Measurements from ENCODE around the gene CRIP1. TPM values are rescaled to one million over a fixed set of nuclear protein-coding genes. Genes with fewer than 3 reads are reported as not detected.

Gene CRIP1
- total and polyA plus RNA-seq, 10 of the 15 experiments (the other 5 are each of a cell fraction or from before 2014, with no cell fraction given) = 66.8 to 259 (median 154) TPM

DNA sequence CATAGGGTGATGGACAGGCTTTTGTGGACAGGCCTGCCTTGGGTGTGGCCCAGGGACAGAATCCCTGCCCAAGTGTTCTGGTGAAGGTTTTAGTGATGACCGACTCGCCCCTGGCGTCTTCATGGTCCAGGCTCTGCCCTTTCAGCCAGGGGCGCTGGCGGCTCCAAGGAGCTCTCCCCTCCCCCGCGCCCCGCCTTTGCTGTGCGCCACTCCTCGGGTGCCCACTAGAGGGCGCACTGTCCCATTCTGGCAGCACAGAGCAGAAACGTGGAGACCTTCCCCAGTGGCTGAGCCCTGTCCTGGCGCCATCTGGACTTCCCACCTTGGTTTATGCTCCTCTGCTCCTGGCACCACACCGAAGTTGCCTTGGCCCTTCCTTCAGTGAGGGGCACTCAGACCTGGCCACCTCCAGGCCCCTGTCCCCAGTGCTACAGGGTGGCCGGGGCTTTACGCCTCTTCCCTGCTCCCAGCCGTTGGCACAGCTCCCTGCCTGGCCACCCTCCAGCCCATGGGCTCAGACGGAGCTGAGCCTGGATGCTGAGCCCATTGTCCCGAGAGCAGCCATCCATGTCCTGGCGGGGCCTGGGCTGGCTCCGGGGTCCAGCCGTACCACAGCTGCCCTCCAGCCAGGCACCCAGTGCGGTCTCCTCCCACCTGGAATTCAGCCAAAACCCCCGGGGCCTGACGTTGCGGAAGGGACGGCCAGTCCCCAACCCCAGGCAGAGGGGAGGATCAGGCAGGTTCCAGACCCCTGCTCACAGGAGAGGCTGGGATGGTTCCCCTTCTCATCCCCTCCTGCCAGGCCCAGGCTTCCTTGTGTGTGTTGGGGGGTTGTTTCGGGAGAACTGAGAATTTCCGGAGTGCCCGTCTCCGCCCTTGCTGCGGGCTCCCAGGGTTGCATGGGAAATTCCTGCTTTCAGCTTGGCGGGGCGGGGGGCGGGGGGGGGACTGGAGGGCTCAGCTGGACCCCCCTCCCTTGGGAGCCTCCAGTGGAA, 5.6 kb upstream of the CRIP1 start (continued):
- TF ChIP-seq ESRRA (IDR thresholded peaks at IDR 0.05; ENCODE audit: low read length) (no peak), NR2F1 (conservative IDR thresholded peaks at IDR 0.05) (peak; percentile 44), LARP7 (IDR thresholded peaks at IDR 0.05) (peak; percentile 86), TARDBP (IDR thresholded peaks at IDR 0.05; ENCODE audit: borderline replicate concordance) (no peak), ZNF217 (IDR thresholded peaks at IDR 0.05) (peak; percentile 37; the same call in 1 of the 2 replicates), CBX5 (IDR thresholded peaks at IDR 0.05; ENCODE audit: low read depth) (peak; percentile 85; the same call in 1 of the 2 replicates), CBX3 (IDR thresholded peaks at IDR 0.05; ENCODE audit: borderline replicate concordance, low read depth) (no peak), SRF (IDR thresholded peaks at IDR 0.05; ENCODE audit: low read depth in 2 of 2, low read length in 2 of 2) (no peak), ATF7 (IDR thresholded peaks at IDR 0.05; ENCODE audit: low read depth) (no peak), ZBED1 (IDR thresholded peaks at IDR 0.05; ENCODE audit: borderline replicate concordance) (no peak), NR2C2 (IDR thresholded peaks at IDR 0.05; ENCODE audit: borderline replicate concordance, control insufficient read depth, insufficient read length, low read depth) (no peak), SP1 (IDR thresholded peaks at IDR 0.05; ENCODE audit: low read depth, low read length) (peak; percentile 58), SMAD1 (IDR thresholded peaks at IDR 0.05; ENCODE audit: low read depth, partially characterized antibody) (peak; percentile 59), NFYA (IDR thresholded peaks at IDR 0.05; ENCODE audit: borderline replicate concordance, low read depth, low read length) (no peak), SMARCA5 (IDR thresholded peaks at IDR 0.05) (peak; percentile 94; the same call in 1 of the 2 replicates), SMC3 (IDR thresholded peaks at IDR 0.05; ENCODE audit: borderline replicate concordance, low read length) (peak; percentile 76), ASH2L (IDR thresholded peaks at IDR 0.05; ENCODE audit: borderline replicate concordance, low read depth) (no peak), RBBP5 (conservative IDR thresholded peaks at IDR 0.05) (no peak), FOS (IDR thresholded peaks at IDR 0.05; ENCODE audit: borderline replicate concordance, extremely low read depth, insufficient read length) (no peak), KAT2A (conservative IDR thresholded peaks at IDR 0.05; ENCODE audit: control insufficient read depth, low read depth, low read length) (no peak), EED (IDR thresholded peaks at IDR 0.05; ENCODE audit: low read depth) (peak; percentile 27; the same call in 1 of the 2 replicates), SPI1 (IDR thresholded peaks at IDR 0.05; ENCODE audit: borderline replicate concordance, insufficient read depth, low read depth, low read length) (no peak), ZSCAN29 (IDR thresholded peaks at IDR 0.05) (peak; percentile 75; the same call in 1 of the 2 replicates), SREBF1 (IDR thresholded peaks at IDR 0.05; ENCODE audit: low read length) (no peak)
- TF ChIP-seq, protein P1, sequence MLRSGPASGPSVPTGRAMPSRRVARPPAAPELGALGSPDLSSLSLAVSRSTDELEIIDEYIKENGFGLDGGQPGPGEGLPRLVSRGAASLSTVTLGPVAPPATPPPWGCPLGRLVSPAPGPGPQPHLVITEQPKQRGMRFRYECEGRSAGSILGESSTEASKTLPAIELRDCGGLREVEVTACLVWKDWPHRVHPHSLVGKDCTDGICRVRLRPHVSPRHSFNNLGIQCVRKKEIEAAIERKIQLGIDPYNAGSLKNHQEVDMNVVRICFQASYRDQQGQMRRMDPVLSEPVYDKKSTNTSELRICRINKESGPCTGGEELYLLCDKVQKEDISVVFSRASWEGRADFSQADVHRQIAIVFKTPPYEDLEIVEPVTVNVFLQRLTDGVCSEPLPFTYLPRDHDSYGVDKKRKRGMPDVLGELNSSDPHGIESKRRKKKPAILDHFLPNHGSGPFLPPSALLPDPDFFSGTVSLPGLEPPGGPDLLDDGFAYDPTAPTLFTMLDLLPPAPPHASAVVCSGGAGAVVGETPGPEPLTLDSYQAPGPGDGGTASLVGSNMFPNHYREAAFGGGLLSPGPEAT (IDR thresholded peaks at IDR 0.05; ENCODE audit: low read depth) = peak; percentile 67; the same call in 1 of the 2 replicates
- TF ChIP-seq, protein P2, sequence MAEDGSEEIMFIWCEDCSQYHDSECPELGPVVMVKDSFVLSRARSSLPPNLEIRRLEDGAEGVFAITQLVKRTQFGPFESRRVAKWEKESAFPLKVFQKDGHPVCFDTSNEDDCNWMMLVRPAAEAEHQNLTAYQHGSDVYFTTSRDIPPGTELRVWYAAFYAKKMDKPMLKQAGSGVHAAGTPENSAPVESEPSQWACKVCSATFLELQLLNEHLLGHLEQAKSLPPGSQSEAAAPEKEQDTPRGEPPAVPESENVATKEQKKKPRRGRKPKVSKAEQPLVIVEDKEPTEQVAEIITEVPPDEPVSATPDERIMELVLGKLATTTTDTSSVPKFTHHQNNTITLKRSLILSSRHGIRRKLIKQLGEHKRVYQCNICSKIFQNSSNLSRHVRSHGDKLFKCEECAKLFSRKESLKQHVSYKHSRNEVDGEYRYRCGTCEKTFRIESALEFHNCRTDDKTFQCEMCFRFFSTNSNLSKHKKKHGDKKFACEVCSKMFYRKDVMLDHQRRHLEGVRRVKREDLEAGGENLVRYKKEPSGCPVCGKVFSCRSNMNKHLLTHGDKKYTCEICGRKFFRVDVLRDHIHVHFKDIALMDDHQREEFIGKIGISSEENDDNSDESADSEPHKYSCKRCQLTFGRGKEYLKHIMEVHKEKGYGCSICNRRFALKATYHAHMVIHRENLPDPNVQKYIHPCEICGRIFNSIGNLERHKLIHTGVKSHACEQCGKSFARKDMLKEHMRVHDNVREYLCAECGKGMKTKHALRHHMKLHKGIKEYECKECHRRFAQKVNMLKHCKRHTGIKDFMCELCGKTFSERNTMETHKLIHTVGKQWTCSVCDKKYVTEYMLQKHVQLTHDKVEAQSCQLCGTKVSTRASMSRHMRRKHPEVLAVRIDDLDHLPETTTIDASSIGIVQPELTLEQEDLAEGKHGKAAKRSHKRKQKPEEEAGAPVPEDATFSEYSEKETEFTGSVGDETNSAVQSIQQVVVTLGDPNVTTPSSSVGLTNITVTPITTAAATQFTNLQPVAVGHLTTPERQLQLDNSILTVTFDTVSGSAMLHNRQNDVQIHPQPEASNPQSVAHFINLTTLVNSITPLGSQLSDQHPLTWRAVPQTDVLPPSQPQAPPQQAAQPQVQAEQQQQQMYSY (CRISPR knock-in tag; IDR thresholded peaks at IDR 0.05) = no peak

All from GM12878 (cell line).